Endothelial cell of umbilical vein (primary cell): Measurements from ENCODE around the gene VDR.

Experiments used
- EZH2 ChIP-seq: IDR thresholded peaks from 2 replicates; pipeline ENCODE4 v1.6.1; 2012; ENCODE audit warnings: borderline replicate concordance, low read depth, mild to moderate bottlenecking, moderate library complexity, low read length, inconsistent platforms; ENCODE audit not compliant: severe bottlenecking
- POLR2AphosphoS5 ChIP-seq: IDR thresholded peaks from 2 replicates; pipeline ENCODE4 v1.6.1; 2012; ENCODE audit warnings: low read depth, mild to moderate bottlenecking, control low read depth, low read length, moderate library complexity; ENCODE audit not compliant: insufficient read depth
- TF ChIP-seq, protein P1 (sequence below), 2 donors: IDR thresholded peaks; 1 replicate in 1 of 2; 2 replicates in 1 of 2; pipeline ENCODE4 v1.5.1; 2011; ENCODE audit warnings: low read length in 2 of 2, mild to moderate bottlenecking in 2 of 2, moderate library complexity in 2 of 2, control low read depth in 1 of 2, inconsistent platforms in 1 of 2, low read depth in 1 of 2; ENCODE audit not compliant: insufficient read depth in 1 of 2; ENCODE audit errors: extremely low read depth in 1 of 2
- TF ChIP-seq, protein P2 (sequence below): IDR thresholded peaks from 2 replicates; pipeline ENCODE4 v1.6.1; 2011; ENCODE audit not compliant: insufficient read depth, insufficient read length

DNA sequence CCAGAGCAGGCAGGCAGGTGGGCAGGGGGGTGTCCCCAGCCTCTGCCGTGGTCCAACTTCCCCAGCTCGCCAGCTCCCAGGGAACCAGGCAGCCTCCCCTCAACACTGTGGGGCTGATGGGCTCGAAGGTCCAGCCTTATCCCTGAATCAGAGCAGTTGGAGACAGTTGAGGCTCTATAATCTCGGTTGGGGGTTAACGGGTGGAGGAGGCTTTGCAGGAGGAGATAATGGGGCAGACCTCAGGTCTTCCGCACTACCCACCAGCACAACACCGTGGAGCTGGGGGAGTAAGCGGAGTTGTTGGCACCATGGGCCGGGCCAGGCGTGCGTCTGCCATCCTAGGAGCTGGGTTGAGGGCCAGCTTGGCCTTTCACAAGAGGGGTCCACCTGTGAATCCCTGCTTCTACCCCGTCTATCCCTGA, 71.2 kb downstream of the VDR start:
- TF ChIP-seq, protein P1, sequence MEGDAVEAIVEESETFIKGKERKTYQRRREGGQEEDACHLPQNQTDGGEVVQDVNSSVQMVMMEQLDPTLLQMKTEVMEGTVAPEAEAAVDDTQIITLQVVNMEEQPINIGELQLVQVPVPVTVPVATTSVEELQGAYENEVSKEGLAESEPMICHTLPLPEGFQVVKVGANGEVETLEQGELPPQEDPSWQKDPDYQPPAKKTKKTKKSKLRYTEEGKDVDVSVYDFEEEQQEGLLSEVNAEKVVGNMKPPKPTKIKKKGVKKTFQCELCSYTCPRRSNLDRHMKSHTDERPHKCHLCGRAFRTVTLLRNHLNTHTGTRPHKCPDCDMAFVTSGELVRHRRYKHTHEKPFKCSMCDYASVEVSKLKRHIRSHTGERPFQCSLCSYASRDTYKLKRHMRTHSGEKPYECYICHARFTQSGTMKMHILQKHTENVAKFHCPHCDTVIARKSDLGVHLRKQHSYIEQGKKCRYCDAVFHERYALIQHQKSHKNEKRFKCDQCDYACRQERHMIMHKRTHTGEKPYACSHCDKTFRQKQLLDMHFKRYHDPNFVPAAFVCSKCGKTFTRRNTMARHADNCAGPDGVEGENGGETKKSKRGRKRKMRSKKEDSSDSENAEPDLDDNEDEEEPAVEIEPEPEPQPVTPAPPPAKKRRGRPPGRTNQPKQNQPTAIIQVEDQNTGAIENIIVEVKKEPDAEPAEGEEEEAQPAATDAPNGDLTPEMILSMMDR (IDR thresholded peaks at IDR 0.05; ENCODE audit: extremely low read depth in 1 of 2, insufficient read depth in 1 of 2, low read depth in 1 of 2, low read length in 2 of 2): no peak
- TF ChIP-seq POLR2AphosphoS5: no peak
- TF ChIP-seq EZH2: no peak
- TF ChIP-seq, protein P2, sequence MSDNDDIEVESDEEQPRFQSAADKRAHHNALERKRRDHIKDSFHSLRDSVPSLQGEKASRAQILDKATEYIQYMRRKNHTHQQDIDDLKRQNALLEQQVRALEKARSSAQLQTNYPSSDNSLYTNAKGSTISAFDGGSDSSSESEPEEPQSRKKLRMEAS: no peak
